ENCODE measurements around the gene TBPL1. TPM values are rescaled to one million over a fixed set of nuclear protein-coding genes. Genes with fewer than 3 reads are reported as not detected.

Gene TBPL1
- total and polyA plus RNA-seq, 10 of the 15 experiments (the other 5 are each of a cell fraction or from before 2014, with no cell fraction given) = 34.6 to 71.2 (median 43.0) TPM

DNA sequence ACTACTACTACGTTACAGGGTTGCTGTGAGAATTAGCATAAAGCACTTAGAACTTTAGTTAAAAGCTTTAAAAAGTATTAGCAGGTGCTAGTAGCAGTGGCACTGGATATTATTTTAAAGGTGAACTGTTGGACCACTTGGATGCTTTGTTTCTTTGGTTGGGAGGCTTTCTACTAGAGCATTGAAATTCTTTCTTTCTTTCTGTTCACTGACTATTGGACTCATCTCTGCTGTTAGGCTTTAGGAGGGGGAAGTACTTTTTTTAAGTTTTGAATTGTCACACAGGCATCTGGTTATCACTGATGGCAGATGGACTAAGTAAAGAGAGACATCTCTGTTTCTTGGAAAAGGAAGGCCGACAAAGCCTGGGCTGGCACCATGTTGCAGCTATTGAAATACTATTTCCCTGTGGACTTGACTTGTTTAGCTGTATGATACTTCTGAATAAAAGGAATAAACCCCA is 4.8 kb downstream of the TBPL1 start:
- H3K4me2 ChIP-seq (ENCODE audit: control insufficient read depth, insufficient read depth) = peak overlapping the region; percentile 59
- no peak for FAIRE-seq
- intact Hi-C loops (cut with micrococcal nuclease; ENCODE audit: unreplicated experiment) (loop anchor here (10.0 kb wide), 3 partner anchors 417 to 1443 kb away; partner anchors contain the start of gene STX7), in situ Hi-C loops (cut with MboI) (loop anchor here (25.0 kb wide), 1 partner anchor 1479 kb away; no protein-coding TSS in a partner anchor)
- ChIA-PET RAD21 (ENCODE audit: unreplicated experiment) (interaction anchor here (0.8 to 1.9 kb wide), 3 partner anchors 9 to 34 kb away, joined by 3 to 6 read pairs (median 6); no protein-coding TSS in a partner anchor), CTCF (interaction anchor here (0.9 to 4.6 kb wide), 11 partner anchors 9 to 166 kb away, joined by 3 to 28 read pairs (median 4); no protein-coding TSS in a partner anchor), POLR2A (interaction anchor here (0.6 to 2.1 kb wide), 2 partner anchors 9 to 1295 kb away, joined by 3 to 6 read pairs; no protein-coding TSS in a partner anchor), SMC1A (ENCODE audit: uncharacterized antibody, unreplicated experiment) (interaction anchor here (0.7 to 2.0 kb wide), 8 partner anchors 9 to 117 kb away, joined by 3 to 11 read pairs (median 5); no protein-coding TSS in a partner anchor)
- no peak overlapping the region for H2AFZ ChIP-seq (ENCODE audit: control insufficient read depth, low read depth, low read length)
- H3K27me3 ChIP-seq (replicated peaks in 1 of 2; ENCODE audit: control insufficient read depth in 2 of 2, insufficient read depth in 2 of 2, low read length in 1 of 2) = no peaks in the 10 kb centered on the region
- no peak overlapping the region for H3K27ac ChIP-seq (ENCODE audit: control insufficient read depth, insufficient read depth)
- H3K36me3 ChIP-seq (ENCODE audit: control insufficient read depth in 2 of 2, insufficient read depth in 2 of 2, low read length in 1 of 2) = no peaks in the 10 kb centered on the region
- peaks cover 90% of the 10 kb centered on the region for H3K79me2 ChIP-seq (ENCODE audit: control insufficient read depth, insufficient read depth, low read length)
- H3K4me1 ChIP-seq (ENCODE audit: control insufficient read depth, insufficient read depth, low read length) = peaks cover 11% of the 10 kb centered on the region
- peak; percentile 6; the same call in 1 of the 3 replicates for ATAC-seq
- WGBS (ENCODE audit: insufficient coverage, insufficient replicate concordance, low lambda C conversion rate, missing lambda C conversion rate) = 69% methylated on average over 2 of the region's 2 CpGs
- H3K9ac ChIP-seq (ENCODE audit: control insufficient read depth, insufficient read depth, low read length) = no peak overlapping the region
- no peaks in the 10 kb centered on the region for H4K20me1 ChIP-seq (ENCODE audit: control insufficient read depth, insufficient read depth)
- DNase-seq (ENCODE audit: low read depth, low spot score) = no peak
- no peaks in the 10 kb centered on the region for H3K9me3 ChIP-seq (replicated peaks; ENCODE audit: control insufficient read depth, insufficient read depth, low read length)
- no peak for TF ChIP-seq CBFB (IDR thresholded peaks at IDR 0.05; ENCODE audit: low read depth)
- H3K4me3 ChIP-seq = 0 out of 2 replicates have a peak overlapping the region, but pooled peaks have one; percentile 14
- no TSS peak for BruUV-seq (replicated peaks)

DNA sequence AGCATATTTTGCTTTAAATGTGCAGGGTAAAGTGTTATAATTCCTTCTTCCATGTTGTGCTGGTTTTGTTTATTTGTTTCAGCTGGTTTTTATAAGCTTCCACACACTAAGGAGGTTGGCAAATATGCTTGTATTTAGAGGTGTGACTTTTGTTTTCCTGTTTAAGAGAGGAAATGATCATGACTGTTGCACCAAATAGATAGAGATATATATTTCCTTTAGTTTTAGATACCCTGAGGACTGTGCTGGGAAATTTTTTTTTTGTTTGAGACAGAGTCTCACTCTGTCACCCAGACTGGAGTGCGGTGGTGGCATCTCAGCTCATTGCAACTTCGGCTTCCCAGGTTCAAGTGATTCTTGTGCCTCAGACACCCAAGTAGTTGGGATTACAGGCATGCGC is 5.8 kb downstream of the TBPL1 start:
- intact Hi-C loops (cut with micrococcal nuclease; ENCODE audit: unreplicated experiment) = loop anchor here (10.0 kb wide), 3 partner anchors 416 to 1444 kb away; partner anchors contain the start of gene STX7
- no peak for TF ChIP-seq NFYA (IDR thresholded peaks at IDR 0.05; ENCODE audit: borderline replicate concordance, low read depth, low read length)
- no peak for TF ChIP-seq EED (IDR thresholded peaks at IDR 0.05; ENCODE audit: low read depth)
- no peak for TF ChIP-seq ZNF384 (IDR thresholded peaks at IDR 0.05; ENCODE audit: borderline replicate concordance, low read depth, low read length)
- TF ChIP-seq, protein P1, sequence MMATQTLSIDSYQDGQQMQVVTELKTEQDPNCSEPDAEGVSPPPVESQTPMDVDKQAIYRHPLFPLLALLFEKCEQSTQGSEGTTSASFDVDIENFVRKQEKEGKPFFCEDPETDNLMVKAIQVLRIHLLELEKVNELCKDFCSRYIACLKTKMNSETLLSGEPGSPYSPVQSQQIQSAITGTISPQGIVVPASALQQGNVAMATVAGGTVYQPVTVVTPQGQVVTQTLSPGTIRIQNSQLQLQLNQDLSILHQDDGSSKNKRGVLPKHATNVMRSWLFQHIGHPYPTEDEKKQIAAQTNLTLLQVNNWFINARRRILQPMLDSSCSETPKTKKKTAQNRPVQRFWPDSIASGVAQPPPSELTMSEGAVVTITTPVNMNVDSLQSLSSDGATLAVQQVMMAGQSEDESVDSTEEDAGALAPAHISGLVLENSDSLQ (IDR thresholded peaks at IDR 0.05) = no peak
- TF ChIP-seq CBFB (IDR thresholded peaks at IDR 0.05; ENCODE audit: low read depth) = no peak
- TF ChIP-seq ESRRA (IDR thresholded peaks at IDR 0.05; ENCODE audit: low read length) = no peak
- no peak for TF ChIP-seq BHLHE40 (IDR thresholded peaks at IDR 0.05; ENCODE audit: borderline replicate concordance in 1 of 2, low read depth in 2 of 2, low read length in 1 of 2)
- no peak for TF ChIP-seq CBX5 (IDR thresholded peaks at IDR 0.05; ENCODE audit: low read depth)
- no peak for TF ChIP-seq ETV6 (conservative IDR thresholded peaks at IDR 0.05 in 1 of 2, IDR thresholded peaks at IDR 0.05 in 1 of 2; ENCODE audit: borderline replicate concordance in 1 of 2, low read depth in 1 of 2)
- no peak for TF ChIP-seq JUNB (IDR thresholded peaks at IDR 0.05)

More for the DNA sequence above, 5.8 kb downstream of the TBPL1 start:
- H3K4me2 ChIP-seq (ENCODE audit: control insufficient read depth, insufficient read depth) = no peak overlapping the region
- H3K9ac ChIP-seq (ENCODE audit: control insufficient read depth, insufficient read depth, low read length) = no peak overlapping the region
- H3K4me1 ChIP-seq (ENCODE audit: control insufficient read depth, insufficient read depth, low read length) = peaks cover 11% of the 10 kb centered on the region
- no peak overlapping the region for H3K4me3 ChIP-seq
- WGBS (ENCODE audit: insufficient coverage, insufficient replicate concordance, low lambda C conversion rate, missing lambda C conversion rate) = 98% methylated on average over 3 of the region's 3 CpGs
- ATAC-seq = no peak
- H4K20me1 ChIP-seq (ENCODE audit: control insufficient read depth, insufficient read depth) = no peaks in the 10 kb centered on the region
- FAIRE-seq = no peak
- in situ Hi-C loops (cut with MboI) = loop anchor here (25.0 kb wide), 1 partner anchor 1479 kb away; no protein-coding TSS in a partner anchor
- peaks cover 89% of the 10 kb centered on the region for H3K79me2 ChIP-seq (ENCODE audit: control insufficient read depth, insufficient read depth, low read length)
- ChIA-PET POLR2A (interaction anchor here (2.1 kb wide), 1 partner anchor 8 kb away, joined by 6 read pairs; no protein-coding TSS in a partner anchor), RAD21 (ENCODE audit: unreplicated experiment) (interaction anchor here (0.8 to 1.9 kb wide), 4 partner anchors 8 to 35 kb away, joined by 3 to 6 read pairs (median 4); no protein-coding TSS in a partner anchor), CTCF (interaction anchor here (0.7 to 4.6 kb wide), 8 partner anchors 8 to 153 kb away, joined by 3 to 28 read pairs (median 6); no protein-coding TSS in a partner anchor), SMC1A (ENCODE audit: uncharacterized antibody, unreplicated experiment) (interaction anchor here (0.5 to 2.0 kb wide), 10 partner anchors 8 to 561 kb away, joined by 3 to 11 read pairs (median 4); no protein-coding TSS in a partner anchor)
- no TSS peak for BruUV-seq (replicated peaks)
- H3K36me3 ChIP-seq (ENCODE audit: control insufficient read depth in 2 of 2, insufficient read depth in 2 of 2, low read length in 1 of 2) = no peaks in the 10 kb centered on the region
- no peak for DNase-seq (ENCODE audit: low read depth, low spot score)
- H3K27me3 ChIP-seq (replicated peaks in 1 of 2; ENCODE audit: control insufficient read depth in 2 of 2, insufficient read depth in 2 of 2, low read length in 1 of 2) = no peaks in the 10 kb centered on the region
- H2AFZ ChIP-seq (ENCODE audit: control insufficient read depth, low read depth, low read length) = no peak overlapping the region
- H3K27ac ChIP-seq (ENCODE audit: control insufficient read depth, insufficient read depth) = no peak overlapping the region
- no peaks in the 10 kb centered on the region for H3K9me3 ChIP-seq (replicated peaks; ENCODE audit: control insufficient read depth, insufficient read depth, low read length)
